LNCaP clone FGC (cell line): ENCODE results near the gene NETO1.

ENCODE experiments used
- DNase-seq: peaks from one replicate; pipeline ENCODE4 v3.0.0-alpha.2; 2011; ENCODE audit warnings: low read depth
- H3K4me3 ChIP-seq: 2 replicates; pipeline ENCODE4 v1.5.1; 2011; ENCODE audit warnings: mild to moderate bottlenecking, low read depth, low read length, control low read depth
- TF ChIP-seq, protein P1 (sequence below): IDR thresholded peaks from 2 replicates; pipeline ENCODE4 v1.5.1; 2012; ENCODE audit warnings: mild to moderate bottlenecking; ENCODE audit not compliant: control insufficient read depth, insufficient read depth; ENCODE audit errors: extremely low read depth

NETO1 gene

GRCh38 chr18:72866901-72867745, 664 bp downstream of the NETO1 start:
- no peak for DNase-seq
- TF ChIP-seq, protein P1, sequence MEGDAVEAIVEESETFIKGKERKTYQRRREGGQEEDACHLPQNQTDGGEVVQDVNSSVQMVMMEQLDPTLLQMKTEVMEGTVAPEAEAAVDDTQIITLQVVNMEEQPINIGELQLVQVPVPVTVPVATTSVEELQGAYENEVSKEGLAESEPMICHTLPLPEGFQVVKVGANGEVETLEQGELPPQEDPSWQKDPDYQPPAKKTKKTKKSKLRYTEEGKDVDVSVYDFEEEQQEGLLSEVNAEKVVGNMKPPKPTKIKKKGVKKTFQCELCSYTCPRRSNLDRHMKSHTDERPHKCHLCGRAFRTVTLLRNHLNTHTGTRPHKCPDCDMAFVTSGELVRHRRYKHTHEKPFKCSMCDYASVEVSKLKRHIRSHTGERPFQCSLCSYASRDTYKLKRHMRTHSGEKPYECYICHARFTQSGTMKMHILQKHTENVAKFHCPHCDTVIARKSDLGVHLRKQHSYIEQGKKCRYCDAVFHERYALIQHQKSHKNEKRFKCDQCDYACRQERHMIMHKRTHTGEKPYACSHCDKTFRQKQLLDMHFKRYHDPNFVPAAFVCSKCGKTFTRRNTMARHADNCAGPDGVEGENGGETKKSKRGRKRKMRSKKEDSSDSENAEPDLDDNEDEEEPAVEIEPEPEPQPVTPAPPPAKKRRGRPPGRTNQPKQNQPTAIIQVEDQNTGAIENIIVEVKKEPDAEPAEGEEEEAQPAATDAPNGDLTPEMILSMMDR = no peak
- peak overlapping the region; percentile 79 for H3K4me3 ChIP-seq

DNA sequence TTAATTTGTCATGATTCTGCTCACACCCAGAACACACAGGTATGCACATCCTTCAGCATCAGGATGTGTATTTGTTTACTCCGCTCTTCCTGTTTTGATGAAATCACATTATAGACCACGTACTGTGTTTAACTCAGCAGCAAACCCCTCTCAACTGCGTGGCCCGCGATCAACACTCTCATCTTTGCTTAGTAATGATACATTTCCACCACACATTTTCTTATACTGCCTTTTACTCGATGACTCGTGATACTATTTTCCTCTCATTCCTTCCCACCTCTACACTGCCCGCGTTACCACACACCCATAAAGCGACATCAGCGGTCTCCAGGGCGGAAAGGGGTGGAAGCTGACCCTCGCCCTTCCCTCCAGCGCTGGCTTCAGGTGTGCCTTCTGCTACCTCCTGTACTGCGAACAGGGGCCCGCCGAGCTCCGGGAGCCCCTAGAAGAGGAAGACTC, 1.3 kb downstream of the NETO1 start:
- TF ChIP-seq, protein P1 = no peak
- DNase-seq = no peak
- peak overlapping the region; percentile 79 for H3K4me3 ChIP-seq

DNA sequence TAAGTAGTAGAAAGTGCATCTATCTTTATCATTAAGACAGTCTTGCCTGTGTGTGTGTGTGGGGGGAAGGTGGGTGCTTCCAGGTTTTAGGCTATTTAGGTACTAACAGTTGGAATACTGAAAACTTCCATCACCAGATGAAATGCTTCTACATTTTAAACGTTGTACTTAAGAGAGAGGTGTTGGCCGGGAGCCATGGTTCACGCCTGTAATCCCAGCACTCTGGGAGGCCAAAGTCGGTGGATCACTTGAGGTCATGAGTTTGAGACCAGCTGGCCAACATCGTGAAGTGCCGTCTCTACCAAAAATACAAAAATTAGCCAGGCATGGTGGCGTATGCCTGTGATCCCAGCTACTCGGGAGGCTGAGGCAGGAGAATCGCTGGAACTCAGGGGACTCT, 4.0 kb downstream of the NETO1 start:
- H3K4me3 ChIP-seq = peak overlapping the region; percentile 79
- TF ChIP-seq, protein P1 = no peak
- no peak for DNase-seq

GRCh38 chr18:72859088-72859487, 8.7 kb downstream of the NETO1 start:
- no peak overlapping the region for H3K4me3 ChIP-seq
- TF ChIP-seq, protein P1 = no peak
- DNase-seq = no peak

GRCh38 chr18:72849671-72850070, 18.1 kb downstream of the NETO1 start:
- TF ChIP-seq, protein P1 = no peak
- no peak for DNase-seq
- no peak overlapping the region for H3K4me3 ChIP-seq

DNA sequence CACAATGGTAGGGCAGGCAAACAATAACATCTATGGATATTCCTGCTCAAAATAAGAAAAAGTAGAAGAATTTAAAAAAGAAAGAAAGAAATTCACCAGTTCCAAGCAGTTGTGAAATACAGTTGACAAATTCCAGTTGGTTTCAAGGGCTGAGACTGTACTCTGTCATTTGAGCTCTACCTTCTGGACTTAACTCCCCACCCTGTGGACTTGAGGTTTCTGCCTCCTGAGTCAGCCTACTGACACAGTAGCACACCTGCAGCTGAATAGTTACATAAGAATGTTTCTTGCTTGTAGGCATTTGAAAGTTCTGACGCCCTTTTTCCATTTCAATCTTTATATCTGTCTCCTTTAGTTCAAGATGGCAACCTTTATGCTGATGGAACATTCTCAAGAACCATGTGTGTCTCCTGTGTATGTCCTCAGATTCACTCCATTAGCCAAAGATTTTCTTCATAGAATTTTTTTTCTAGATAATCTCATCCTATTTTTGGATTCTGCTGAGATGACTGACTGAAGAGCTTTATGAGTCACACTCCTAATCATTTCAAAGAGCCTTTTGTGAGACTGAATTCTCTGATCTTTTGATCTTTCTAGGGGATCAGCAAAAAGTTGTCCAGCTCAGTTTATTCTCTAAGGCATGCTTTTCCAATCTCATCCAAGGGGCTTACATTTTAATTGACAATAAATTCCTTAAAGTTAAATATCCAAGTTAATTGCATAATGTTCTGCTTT, 19.1 kb downstream of the NETO1 start:
- no peak for DNase-seq
- TF ChIP-seq, protein P1 = no peak
- H3K4me3 ChIP-seq = no peak overlapping the region

GRCh38 chr18:72847771-72848170, 20.0 kb downstream of the NETO1 start:
- no peak for DNase-seq
- no peak overlapping the region for H3K4me3 ChIP-seq
- TF ChIP-seq, protein P1 = no peak
